Inferior parietal cortex (tissue), 1 donor: ENCODE data around the gene RND3.

ENCODE experiments used
- DNase-seq: peaks from one replicate; pipeline ENCODE4 v3.0.0-alpha.2; 2016; ENCODE audit errors: extremely low spot score

Gene RND3

GRCh38 chr2:150476286-150476685, 11.2 kb downstream of the RND3 start:
- DNase-seq = no peak

- DNase-seq = no peak
Observed at GRCh38 chr2:150475479-150476250, 11.8 kb downstream of the RND3 start.

GRCh38 chr2:150474326-150475074, 13.0 kb downstream of the RND3 start:
- no peak for DNase-seq

- no peak for DNase-seq
Observed at GRCh38 chr2:150473767-150474166, 13.7 kb downstream of the RND3 start.

- no peak for DNase-seq
Observed at GRCh38 chr2:150472511-150472899, 15.0 kb downstream of the RND3 start.

GRCh38 chr2:150471813-150472510, 15.5 kb downstream of the RND3 start:
- no peak for DNase-seq

GRCh38 chr2:150470435-150470834, 17.0 kb downstream of the RND3 start:
- DNase-seq = no peak

- DNase-seq = no peak
Observed at GRCh38 chr2:150469706-150470274, 17.7 kb downstream of the RND3 start.

GRCh38 chr2:150468350-150468960, 19.0 kb downstream of the RND3 start:
- DNase-seq = no peak

GRCh38 chr2:150467621-150467963, 19.9 kb downstream of the RND3 start:
- no peak for DNase-seq

- no peak for DNase-seq
Observed at GRCh38 chr2:150466741-150467620, 20.5 kb downstream of the RND3 start.

- no peak for DNase-seq
Observed at GRCh38 chr2:150465703-150466569, 21.5 kb downstream of the RND3 start.

- no peak for DNase-seq
Observed at GRCh38 chr2:150464986-150465385, 22.5 kb downstream of the RND3 start.

GRCh38 chr2:150464270-150464669, 23.2 kb downstream of the RND3 start:
- no peak for DNase-seq

- DNase-seq = no peak
Observed at GRCh38 chr2:150462770-150463169, 24.7 kb downstream of the RND3 start.

GRCh38 chr2:150459281-150459680, 28.2 kb downstream of the RND3 start:
- DNase-seq = no peak

- DNase-seq = no peak
Observed at GRCh38 chr2:150450765-150451164, 36.7 kb downstream of the RND3 start.

GRCh38 chr2:150449856-150450255, 37.6 kb downstream of the RND3 start:
- DNase-seq = no peak

- no peak for DNase-seq
Observed at GRCh38 chr2:150445398-150445797, 42.1 kb downstream of the RND3 start.

GRCh38 chr2:150442484-150442883, 45.0 kb downstream of the RND3 start:
- DNase-seq = no peak
